Breast epithelium (tissue), 4 donors: ENCODE results near the gene CCL19. TPM values are rescaled to one million over a fixed set of nuclear protein-coding genes. Genes with fewer than 3 reads are reported as not detected.

Source experiments
- DNase-seq, 2 donors: peaks; one replicate each; pipeline ENCODE4 v3.0.0-alpha.2; 2019; ENCODE audit warnings: low spot score in 2 of 2
- H3K27ac ChIP-seq, 2 donors: fragments of 200-600 bp; sonication (generic) in 1 of 2; one replicate each; pipeline ENCODE4 v1.5.1; 2016 to 2019; ENCODE audit warnings: mild to moderate bottlenecking in 1 of 2
- H3K27me3 ChIP-seq, 2 donors: fragments of 200-600 bp; sonication (generic) in 1 of 2; one replicate each; pipeline versions ENCODE4 v1.5.1 to v1.6.0; 2017 to 2019; ENCODE audit warnings: control low read depth in 1 of 2, mild to moderate bottlenecking in 1 of 2
- H3K36me3 ChIP-seq: fragments of 200-600 bp; one replicate; pipeline ENCODE4 v1.5.1; 2019
- H3K4me1 ChIP-seq, 2 donors: fragments of 200-600 bp; sonication (generic); one replicate each; pipeline ENCODE4 v1.5.1; 2016 to 2019; ENCODE audit warnings: control low read depth in 1 of 2
- H3K4me3 ChIP-seq, 3 donors: fragments of 200-600 bp; sonication (generic); 1 replicate in 2 of 3; 2 replicates in 1 of 3; pipeline ENCODE4 v1.5.1; 2016 to 2019; ENCODE audit warnings: mild to moderate bottlenecking in 3 of 3, moderate library complexity in 2 of 3
- H3K9me3 ChIP-seq, 2 donors: fragments of 200-600 bp; sonication (generic) in 1 of 2; one replicate each; pipeline ENCODE4 v1.5.1; 2016 to 2019; ENCODE audit warnings: control low read depth in 1 of 2
- POLR2A ChIP-seq: fragments of 450-650 bp; IDR thresholded peaks from one replicate; pipeline ENCODE4 v1.6.1; 2016; ENCODE audit warnings: antibody characterized with exemption, mild to moderate bottlenecking, moderate library complexity
- POLR2AphosphoS5 ChIP-seq, 3 donors: sonication (generic); formaldehyde crosslinking; IDR thresholded peaks; one replicate each; pipeline ENCODE4 v1.6.1; 2017; ENCODE audit warnings: antibody characterized with exemption in 3 of 3
- intact Hi-C: fragments of 100-400 bp; cut with DNase I; formaldehyde crosslinking; loops from one replicate; pipeline ENCODE4 v1.15.1; 2023; ENCODE audit warnings: low total_unique reads
- total RNA-seq, 3 donors: library from RNA; depleted of rRNA; stranded (reverse); fragments of >200 nt; gene quantifications; one replicate each; pipeline ENCODE4 v1.1.0, GENCODE V29; 2016
- TF ChIP-seq, protein P1 (sequence below), 3 donors: fragments of 450-650 bp; IDR thresholded peaks; one replicate each; pipeline ENCODE4 v1.5.1; 2016 to 2017; ENCODE audit warnings: antibody characterized with exemption in 3 of 3, mild to moderate bottlenecking in 3 of 3, moderate library complexity in 3 of 3

The CCL19 gene
- total RNA-seq, 3 donors from 2014 or later, result 0.88 to 5.6 (median 1.3) TPM

DNA sequence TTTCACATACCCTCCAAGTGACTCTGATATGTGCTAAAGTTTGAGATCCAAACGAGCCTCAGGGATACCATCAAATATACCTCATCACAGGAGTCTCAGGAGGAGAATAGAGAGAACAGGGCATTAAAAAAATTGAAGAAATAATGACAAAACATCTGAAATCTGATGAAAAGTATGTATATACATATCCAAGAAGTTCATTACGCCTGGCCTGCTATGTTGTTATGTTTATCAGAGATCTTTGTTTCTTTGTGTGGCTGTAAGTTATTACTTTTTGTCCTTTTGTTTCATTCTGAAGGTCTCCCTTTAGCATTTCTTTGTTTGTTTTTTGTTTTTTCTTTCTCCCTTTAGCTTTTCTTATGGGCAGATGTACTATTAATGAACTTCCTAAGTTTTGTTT lies 2.5 kb upstream of the CCL19 start:
- TF ChIP-seq POLR2AphosphoS5 (IDR thresholded peaks at IDR 0.05) (no peak), POLR2A (no peak)
- TF ChIP-seq, protein P1, sequence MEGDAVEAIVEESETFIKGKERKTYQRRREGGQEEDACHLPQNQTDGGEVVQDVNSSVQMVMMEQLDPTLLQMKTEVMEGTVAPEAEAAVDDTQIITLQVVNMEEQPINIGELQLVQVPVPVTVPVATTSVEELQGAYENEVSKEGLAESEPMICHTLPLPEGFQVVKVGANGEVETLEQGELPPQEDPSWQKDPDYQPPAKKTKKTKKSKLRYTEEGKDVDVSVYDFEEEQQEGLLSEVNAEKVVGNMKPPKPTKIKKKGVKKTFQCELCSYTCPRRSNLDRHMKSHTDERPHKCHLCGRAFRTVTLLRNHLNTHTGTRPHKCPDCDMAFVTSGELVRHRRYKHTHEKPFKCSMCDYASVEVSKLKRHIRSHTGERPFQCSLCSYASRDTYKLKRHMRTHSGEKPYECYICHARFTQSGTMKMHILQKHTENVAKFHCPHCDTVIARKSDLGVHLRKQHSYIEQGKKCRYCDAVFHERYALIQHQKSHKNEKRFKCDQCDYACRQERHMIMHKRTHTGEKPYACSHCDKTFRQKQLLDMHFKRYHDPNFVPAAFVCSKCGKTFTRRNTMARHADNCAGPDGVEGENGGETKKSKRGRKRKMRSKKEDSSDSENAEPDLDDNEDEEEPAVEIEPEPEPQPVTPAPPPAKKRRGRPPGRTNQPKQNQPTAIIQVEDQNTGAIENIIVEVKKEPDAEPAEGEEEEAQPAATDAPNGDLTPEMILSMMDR (IDR thresholded peaks at IDR 0.05), result no peak
- intact Hi-C loops, result no loop called here
- Histone ChIP-seq H3K36me3 (no peaks in the 10 kb centered on the region), H3K27me3 (no peaks in the 10 kb centered on the region), H3K4me3 (no peak overlapping the region), H3K27ac (no peak overlapping the region), H3K4me1 (no peaks in the 10 kb centered on the region), H3K9me3 (no peaks in the 10 kb centered on the region)
- DNase-seq, result no peak

DNA sequence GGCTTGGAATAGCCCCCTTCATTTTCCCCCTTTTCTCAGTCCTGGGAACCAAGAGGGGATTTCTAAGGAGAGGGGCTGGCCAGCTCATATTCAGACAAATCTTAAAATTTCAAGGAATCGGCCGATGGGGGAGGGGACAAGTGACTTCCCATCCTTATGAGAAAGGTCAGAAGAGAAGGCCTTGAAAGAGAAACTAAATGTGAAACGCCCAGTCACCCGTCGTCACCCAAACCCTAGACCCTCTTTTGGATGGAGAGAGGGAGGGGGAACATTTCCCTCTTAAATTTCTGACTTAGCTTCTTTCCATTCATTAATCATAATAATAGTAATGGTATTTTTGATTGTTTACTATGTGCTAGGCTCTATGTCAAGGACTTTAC lies 850 bp upstream of the CCL19 start:
- H3K27me3 ChIP-seq, result no peaks in the 10 kb centered on the region
- no peaks in the 10 kb centered on the region for H3K36me3 ChIP-seq
- no peaks in the 10 kb centered on the region for H3K9me3 ChIP-seq
- H3K4me3 ChIP-seq, result no peak overlapping the region
- intact Hi-C loops, result no loop called here
- TF ChIP-seq POLR2A (no peak), POLR2AphosphoS5 (IDR thresholded peaks at IDR 0.05) (no peak)
- TF ChIP-seq, protein P1 (IDR thresholded peaks at IDR 0.05), result no peak
- no peak overlapping the region for H3K27ac ChIP-seq
- no peaks in the 10 kb centered on the region for H3K4me1 ChIP-seq
- no peak for DNase-seq

DNA sequence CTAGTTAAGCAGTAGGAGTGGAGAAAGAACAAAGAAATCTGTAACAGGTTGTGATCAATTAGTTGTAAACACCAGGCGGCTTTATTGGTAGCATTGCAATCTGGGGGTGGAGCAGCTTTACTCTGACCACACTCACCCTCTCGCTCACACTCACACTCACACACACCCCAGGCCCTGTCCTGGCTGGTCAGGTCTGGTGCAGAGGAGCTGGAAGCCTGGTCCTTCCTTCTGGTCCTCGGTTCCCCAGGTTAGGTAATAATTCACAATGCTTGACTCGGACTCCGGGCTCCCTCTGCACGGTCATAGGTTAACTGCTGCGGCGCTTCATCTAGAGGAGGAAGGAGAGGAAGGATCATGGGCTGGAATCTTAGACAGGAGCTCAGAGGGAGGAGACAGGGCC lies 1.6 kb downstream of the CCL19 start:
- intact Hi-C loops, result no loop called here
- no peaks in the 10 kb centered on the region for H3K9me3 ChIP-seq
- H3K4me3 ChIP-seq, result no peak overlapping the region
- no peak for DNase-seq
- H3K27me3 ChIP-seq, result no peaks in the 10 kb centered on the region
- H3K4me1 ChIP-seq, result no peaks in the 10 kb centered on the region
- H3K36me3 ChIP-seq, result no peaks in the 10 kb centered on the region
- H3K27ac ChIP-seq, result no peak overlapping the region
- no peak for TF ChIP-seq POLR2AphosphoS5 (IDR thresholded peaks at IDR 0.05)
- no peak for TF ChIP-seq POLR2A

DNA sequence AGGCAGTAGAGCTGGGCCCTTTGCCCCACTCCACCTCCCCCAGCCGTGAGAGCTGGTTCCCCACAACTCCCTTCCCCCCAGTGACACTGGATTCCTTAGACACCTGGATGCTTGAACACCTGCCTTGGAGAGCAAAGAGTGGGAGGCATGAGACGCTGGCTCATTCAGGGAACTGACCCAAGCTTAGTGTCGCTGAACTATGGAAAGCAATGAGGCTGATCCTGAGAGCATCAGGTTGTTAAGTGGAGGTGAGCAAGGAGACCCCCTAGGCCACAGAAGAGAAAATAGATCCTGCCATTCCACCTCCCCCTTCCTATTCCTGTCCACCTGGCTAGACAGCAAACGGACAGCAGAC lies 2.0 kb downstream of the CCL19 start:
- Histone ChIP-seq H3K27me3 (no peaks in the 10 kb centered on the region), H3K27ac (no peak overlapping the region), H3K36me3 (no peaks in the 10 kb centered on the region), H3K4me1 (no peaks in the 10 kb centered on the region), H3K9me3 (no peaks in the 10 kb centered on the region), H3K4me3 (no peak overlapping the region)
- TF ChIP-seq POLR2AphosphoS5 (IDR thresholded peaks at IDR 0.05) (no peak), POLR2A (no peak)
- TF ChIP-seq, protein P1 (IDR thresholded peaks at IDR 0.05), result no peak
- no peak for DNase-seq
- intact Hi-C loops, result no loop called here

DNA sequence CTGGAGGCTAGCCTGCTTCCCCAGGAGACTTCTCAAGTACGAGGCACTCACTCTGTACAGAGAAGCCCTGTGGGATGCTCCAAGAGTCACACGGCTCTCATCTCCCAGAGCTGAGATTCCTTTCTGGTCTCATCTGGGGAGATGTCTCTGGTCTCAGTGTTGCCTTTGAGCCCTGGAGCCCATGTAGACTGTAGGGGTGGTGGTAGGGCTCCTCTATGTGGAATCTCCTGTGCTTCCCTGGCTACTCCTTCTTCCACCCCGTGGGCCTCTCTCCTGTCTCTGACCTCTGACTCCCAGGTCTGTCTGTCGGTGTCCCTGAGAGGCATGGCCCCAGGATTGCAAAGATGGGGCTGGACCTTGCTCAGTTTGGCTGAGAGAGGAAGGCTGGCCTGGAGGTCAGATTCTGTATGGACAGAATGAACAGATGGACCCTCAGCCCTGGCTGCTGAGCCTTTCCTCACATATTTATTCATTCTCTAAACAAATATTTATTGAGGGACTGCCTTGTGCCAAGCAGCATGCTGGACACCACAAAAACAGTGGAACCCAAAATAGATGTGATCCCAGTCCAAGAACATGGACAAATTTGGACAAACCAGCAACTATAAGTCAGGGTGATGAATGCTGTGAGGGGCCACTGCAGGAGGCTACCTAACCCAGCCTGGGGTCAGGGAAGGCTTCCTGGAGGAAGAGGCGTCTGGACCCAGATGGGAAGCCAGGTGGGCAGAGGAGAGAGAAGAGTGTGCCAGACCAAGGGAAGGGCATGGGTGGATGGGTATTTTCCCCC lies 2.6 kb downstream of the CCL19 start:
- H3K27me3 ChIP-seq, result no peaks in the 10 kb centered on the region
- intact Hi-C loops, result no loop called here
- H3K9me3 ChIP-seq, result no peaks in the 10 kb centered on the region
- DNase-seq, result no peak
- H3K4me3 ChIP-seq, result no peak overlapping the region
- no peaks in the 10 kb centered on the region for H3K4me1 ChIP-seq
- TF ChIP-seq POLR2AphosphoS5 (IDR thresholded peaks at IDR 0.05), result no peak
- TF ChIP-seq, protein P1 (IDR thresholded peaks at IDR 0.05), result no peak
- no peak for TF ChIP-seq POLR2A
- no peaks in the 10 kb centered on the region for H3K36me3 ChIP-seq
- peak overlapping the region in 1 of 2 donors; percentile 38 for H3K27ac ChIP-seq
